ENCODE measurements around the gene MCUR1. TPM values are rescaled to one million over a fixed set of nuclear protein-coding genes. Genes with fewer than 3 reads are reported as not detected.

Gene MCUR1
- total and polyA plus RNA-seq, 2 of the 13 experiments (the other 11 are each of a cell fraction or from before 2014, with no cell fraction given), result 8.0 to 29.6 TPM

DNA sequence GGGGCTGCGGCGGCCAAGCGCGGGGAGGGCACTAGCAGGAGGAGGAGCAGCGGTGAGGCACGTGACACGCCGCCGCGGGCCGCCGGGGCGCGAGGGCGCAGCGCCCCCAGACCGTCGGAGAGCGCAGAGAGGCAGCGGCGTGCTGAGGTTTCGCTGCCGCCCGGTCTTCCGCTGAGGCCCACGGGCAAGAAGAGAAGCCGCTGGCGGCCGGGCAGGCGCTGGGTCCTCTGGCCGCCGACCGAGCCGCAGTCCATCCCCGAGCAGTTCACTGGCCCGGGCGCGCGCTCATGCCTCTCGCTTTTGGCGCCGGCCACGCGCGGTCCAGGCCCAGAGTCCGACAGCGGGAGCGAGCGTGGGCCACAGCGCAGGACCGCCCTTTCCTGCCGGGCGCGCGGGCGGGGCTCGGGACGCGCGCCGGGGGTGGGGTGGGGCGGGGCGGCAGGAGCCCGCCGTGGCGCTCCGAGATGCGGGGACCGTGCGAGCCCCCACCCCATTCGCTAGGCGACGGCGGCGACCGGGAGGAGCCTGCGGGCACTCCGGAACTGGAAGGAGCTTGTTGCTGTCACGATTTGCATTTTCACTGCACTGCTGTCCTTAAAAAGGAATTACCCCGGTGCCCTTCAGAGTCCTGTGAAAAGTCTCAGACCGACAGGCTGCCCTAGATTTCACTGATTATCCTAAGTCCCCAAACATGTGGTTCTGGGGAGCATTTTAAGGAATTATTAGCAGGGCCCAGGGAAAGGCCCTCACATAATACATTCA is at the start of gene MCUR1 (continued):
- TF ChIP-seq ARID5B (CRISPR knock-in tag; IDR thresholded peaks at IDR 0.05), result peak; percentile 51; the same call in 1 of the 2 replicates
- TF ChIP-seq AHR (CRISPR knock-in tag; IDR thresholded peaks at IDR 0.05), result peak; percentile 81; the same call in 1 of the 2 replicates
- TF ChIP-seq SMC3 (IDR thresholded peaks at IDR 0.05; ENCODE audit: low read length), result no peak
- 0 out of 2 replicates have a peak, but pooled peaks have one; percentile 89 for TF ChIP-seq CREBL2 (CRISPR knock-in tag; IDR thresholded peaks at IDR 0.05; ENCODE audit: borderline replicate concordance)
- peak; percentile 96; the same call in 1 of the 2 replicates for TF ChIP-seq ZNF446 (CRISPR knock-in tag; IDR thresholded peaks at IDR 0.05)
- no peak for TF ChIP-seq HNRNPL (IDR thresholded peaks at IDR 0.05; ENCODE audit: low read depth, low read length)
- TF ChIP-seq, protein P1, sequence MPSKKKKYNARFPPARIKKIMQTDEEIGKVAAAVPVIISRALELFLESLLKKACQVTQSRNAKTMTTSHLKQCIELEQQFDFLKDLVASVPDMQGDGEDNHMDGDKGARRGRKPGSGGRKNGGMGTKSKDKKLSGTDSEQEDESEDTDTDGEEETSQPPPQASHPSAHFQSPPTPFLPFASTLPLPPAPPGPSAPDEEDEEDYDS (CRISPR knock-in tag; IDR thresholded peaks at IDR 0.05), result peak; percentile 59
- TF ChIP-seq ZNF552 (CRISPR knock-in tag; IDR thresholded peaks at IDR 0.05; ENCODE audit: borderline replicate concordance), result no peak
- peak; percentile 78 for TF ChIP-seq REPIN1 (CRISPR knock-in tag; IDR thresholded peaks at IDR 0.05; ENCODE audit: borderline replicate concordance, low read depth)
- peak; percentile 33; the same call in 1 of the 2 replicates for TF ChIP-seq DPF2 (CRISPR knock-in tag; IDR thresholded peaks at IDR 0.05; ENCODE audit: borderline replicate concordance, low read depth)
- TF ChIP-seq WIZ (CRISPR knock-in tag; IDR thresholded peaks at IDR 0.05), result peak; percentile 95; the same call in 1 of the 2 replicates
- no peak for TF ChIP-seq ADNP (CRISPR knock-in tag; IDR thresholded peaks at IDR 0.05)
- TF ChIP-seq, protein P2, sequence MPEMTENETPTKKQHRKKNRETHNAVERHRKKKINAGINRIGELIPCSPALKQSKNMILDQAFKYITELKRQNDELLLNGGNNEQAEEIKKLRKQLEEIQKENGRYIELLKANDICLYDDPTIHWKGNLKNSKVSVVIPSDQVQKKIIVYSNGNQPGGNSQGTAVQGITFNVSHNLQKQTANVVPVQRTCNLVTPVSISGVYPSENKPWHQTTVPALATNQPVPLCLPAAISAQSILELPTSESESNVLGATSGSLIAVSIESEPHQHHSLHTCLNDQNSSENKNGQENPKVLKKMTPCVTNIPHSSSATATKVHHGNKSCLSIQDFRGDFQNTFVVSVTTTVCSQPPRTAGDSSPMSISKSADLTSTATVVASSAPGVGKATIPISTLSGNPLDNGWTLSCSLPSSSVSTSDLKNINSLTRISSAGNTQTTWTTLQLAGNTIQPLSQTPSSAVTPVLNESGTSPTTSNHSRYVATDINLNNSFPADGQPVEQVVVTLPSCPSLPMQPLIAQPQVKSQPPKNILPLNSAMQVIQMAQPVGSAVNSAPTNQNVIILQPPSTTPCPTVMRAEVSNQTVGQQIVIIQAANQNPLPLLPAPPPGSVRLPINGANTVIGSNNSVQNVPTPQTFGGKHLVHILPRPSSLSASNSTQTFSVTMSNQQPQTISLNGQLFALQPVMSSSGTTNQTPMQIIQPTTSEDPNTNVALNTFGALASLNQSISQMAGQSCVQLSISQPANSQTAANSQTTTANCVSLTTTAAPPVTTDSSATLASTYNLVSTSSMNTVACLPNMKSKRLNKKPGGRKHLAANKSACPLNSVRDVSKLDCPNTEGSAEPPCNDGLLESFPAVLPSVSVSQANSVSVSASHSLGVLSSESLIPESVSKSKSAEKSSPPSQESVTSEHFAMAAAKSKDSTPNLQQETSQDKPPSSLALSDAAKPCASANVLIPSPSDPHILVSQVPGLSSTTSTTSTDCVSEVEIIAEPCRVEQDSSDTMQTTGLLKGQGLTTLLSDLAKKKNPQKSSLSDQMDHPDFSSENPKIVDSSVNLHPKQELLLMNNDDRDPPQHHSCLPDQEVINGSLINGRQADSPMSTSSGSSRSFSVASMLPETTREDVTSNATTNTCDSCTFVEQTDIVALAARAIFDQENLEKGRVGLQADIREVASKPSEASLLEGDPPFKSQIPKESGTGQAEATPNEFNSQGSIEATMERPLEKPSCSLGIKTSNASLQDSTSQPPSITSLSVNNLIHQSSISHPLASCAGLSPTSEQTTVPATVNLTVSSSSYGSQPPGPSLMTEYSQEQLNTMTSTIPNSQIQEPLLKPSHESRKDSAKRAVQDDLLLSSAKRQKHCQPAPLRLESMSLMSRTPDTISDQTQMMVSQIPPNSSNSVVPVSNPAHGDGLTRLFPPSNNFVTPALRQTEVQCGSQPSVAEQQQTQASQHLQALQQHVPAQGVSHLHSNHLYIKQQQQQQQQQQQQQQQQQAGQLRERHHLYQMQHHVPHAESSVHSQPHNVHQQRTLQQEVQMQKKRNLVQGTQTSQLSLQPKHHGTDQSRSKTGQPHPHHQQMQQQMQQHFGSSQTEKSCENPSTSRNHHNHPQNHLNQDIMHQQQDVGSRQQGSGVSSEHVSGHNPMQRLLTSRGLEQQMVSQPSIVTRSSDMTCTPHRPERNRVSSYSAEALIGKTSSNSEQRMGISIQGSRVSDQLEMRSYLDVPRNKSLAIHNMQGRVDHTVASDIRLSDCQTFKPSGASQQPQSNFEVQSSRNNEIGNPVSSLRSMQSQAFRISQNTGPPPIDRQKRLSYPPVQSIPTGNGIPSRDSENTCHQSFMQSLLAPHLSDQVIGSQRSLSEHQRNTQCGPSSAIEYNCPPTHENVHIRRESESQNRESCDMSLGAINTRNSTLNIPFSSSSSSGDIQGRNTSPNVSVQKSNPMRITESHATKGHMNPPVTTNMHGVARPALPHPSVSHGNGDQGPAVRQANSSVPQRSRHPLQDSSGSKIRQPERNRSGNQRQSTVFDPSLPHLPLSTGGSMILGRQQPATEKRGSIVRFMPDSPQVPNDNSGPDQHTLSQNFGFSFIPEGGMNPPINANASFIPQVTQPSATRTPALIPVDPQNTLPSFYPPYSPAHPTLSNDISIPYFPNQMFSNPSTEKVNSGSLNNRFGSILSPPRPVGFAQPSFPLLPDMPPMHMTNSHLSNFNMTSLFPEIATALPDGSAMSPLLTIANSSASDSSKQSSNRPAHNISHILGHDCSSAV (CRISPR knock-in tag; IDR thresholded peaks at IDR 0.05; ENCODE audit: borderline replicate concordance), result 0 out of 2 replicates have a peak, but pooled peaks have one; percentile 11
- TF ChIP-seq MEIS1 (CRISPR knock-in tag; IDR thresholded peaks at IDR 0.05; ENCODE audit: borderline replicate concordance), result peak; percentile 88; the same call in 1 of the 2 replicates
- TF ChIP-seq TBX3 (IDR thresholded peaks at IDR 0.05; ENCODE audit: borderline replicate concordance), result no peak
- TF ChIP-seq SPEN (CRISPR knock-in tag; IDR thresholded peaks at IDR 0.05; ENCODE audit: low read depth), result peak; percentile 84

Data from HepG2 (cell line).